GM23338 (cell line): Measurements from ENCODE around the gene RYR1. TPM values are rescaled to one million over a fixed set of nuclear protein-coding genes. Genes with fewer than 3 reads are reported as not detected.

Experiments
- ATAC-seq: fragments of 200-7000 bp; cut with Tn5 transposase; 3 replicates; pipeline ENCODE4 v1.9.1; 2020
- DNase-seq: peaks from one replicate; pipeline ENCODE4 v3.0.0-alpha.2; 2015; ENCODE audit warnings: low spot score
- H2AFZ ChIP-seq: fragments of 200-600 bp; sonication (generic); 2 replicates; pipeline ENCODE4 v1.8.0; 2016; ENCODE audit warnings: antibody characterized with exemption, mild to moderate bottlenecking, moderate library complexity
- H3F3A ChIP-seq: fragments of 200-600 bp; sonication (generic); replicated peaks from 2 replicates; pipeline ENCODE4 v1.8.0; 2017; ENCODE audit warnings: antibody characterized with exemption, mixed run types, low read depth
- H3K27ac ChIP-seq: fragments of 200-600 bp; sonication (generic); 2 replicates; pipeline ENCODE4 v1.6.1; 2016; ENCODE audit warnings: low read depth
- H3K27me3 ChIP-seq: fragments of 200-600 bp; sonication (generic); 2 replicates; pipeline ENCODE4 v1.8.0; 2016; ENCODE audit warnings: mild to moderate bottlenecking, mixed run types, moderate library complexity; ENCODE audit not compliant: insufficient read depth
- H3K36me3 ChIP-seq: fragments of 200-600 bp; sonication (generic); 2 replicates; pipeline ENCODE4 v1.8.0; 2016; ENCODE audit warnings: mild to moderate bottlenecking; ENCODE audit not compliant: insufficient read depth
- H3K4me1 ChIP-seq: fragments of 200-600 bp; sonication (generic); 2 replicates; pipeline ENCODE4 v1.8.0; 2016; ENCODE audit warnings: mild to moderate bottlenecking, moderate library complexity; ENCODE audit not compliant: insufficient read depth
- H3K4me2 ChIP-seq: fragments of 200-600 bp; sonication (generic); 2 replicates; pipeline ENCODE4 v1.7.1; 2017; ENCODE audit warnings: mixed run types
- H3K4me3 ChIP-seq: fragments of 200-600 bp; sonication (generic); 2 replicates; pipeline ENCODE4 v1.6.1; 2016; ENCODE audit warnings: mixed run types
- H3K79me2 ChIP-seq: fragments of 200-600 bp; sonication (generic); replicated peaks from 2 replicates; pipeline ENCODE4 v1.8.0; 2017; ENCODE audit warnings: mild to moderate bottlenecking; ENCODE audit not compliant: insufficient read depth
- H3K9me2 ChIP-seq: fragments of 200-600 bp; sonication (generic); 2 replicates; pipeline ENCODE4 v1.8.0; 2017; ENCODE audit not compliant: insufficient read depth
- H4K20me1 ChIP-seq: fragments of 200-600 bp; sonication (generic); replicated peaks from 2 replicates; pipeline ENCODE4 v1.8.0; 2017; ENCODE audit warnings: mild to moderate bottlenecking; ENCODE audit not compliant: insufficient read depth
- H3K27ac Mint-ChIP-seq: 2 replicates; pipeline ENCODE4 v1.8.0; 2020; ENCODE audit warnings: inconsistent platforms, mild to moderate bottlenecking, moderate library complexity, mixed read lengths
- H3K27me3 Mint-ChIP-seq: 3 replicates; pipeline ENCODE4 v1.8.0; 2022; ENCODE audit warnings: low read depth, mild to moderate bottlenecking, moderate library complexity, mixed read lengths, inconsistent platforms; ENCODE audit not compliant: insufficient read depth, poor library complexity
- H3K36me3 Mint-ChIP-seq: 3 replicates; pipeline ENCODE4 v1.8.0; 2021; ENCODE audit warnings: low read depth, mild to moderate bottlenecking, inconsistent platforms, moderate library complexity, mixed read lengths
- H3K4me1 Mint-ChIP-seq: 3 replicates; pipeline ENCODE4 v1.8.0; 2020; ENCODE audit warnings: mild to moderate bottlenecking, inconsistent platforms, mixed read lengths
- H3K4me3 Mint-ChIP-seq: 3 replicates; pipeline ENCODE4 v1.8.0; 2021; ENCODE audit warnings: moderate library complexity, mild to moderate bottlenecking, inconsistent platforms, mixed read lengths
- H3K9me3 Mint-ChIP-seq: 3 replicates; pipeline ENCODE4 v1.8.0; 2020; ENCODE audit warnings: moderate library complexity, mild to moderate bottlenecking, inconsistent platforms, mixed read lengths
- CREB1 ChIP-seq: fragments of 250-450 bp; sonication (Bioruptor Pico); IDR thresholded peaks from 2 replicates; pipeline ENCODE4 v1.5.0; 2020; ENCODE audit warnings: low read depth, mild to moderate bottlenecking, moderate library complexity
- ETS1 ChIP-seq: IDR thresholded peaks from 2 replicates; pipeline ENCODE4 v1.6.1; 2016; ENCODE audit warnings: antibody characterized with exemption
- EZH2 ChIP-seq: fragments of 200-600 bp; sonication (generic); IDR thresholded peaks from one replicate; pipeline ENCODE4 v1.8.0; 2017; ENCODE audit warnings: antibody characterized with exemption, mild to moderate bottlenecking, low read depth; ENCODE audit not compliant: unreplicated experiment
- EZH2phosphoT487 ChIP-seq: fragments of 200-600 bp; sonication (generic); IDR thresholded peaks from one replicate; pipeline ENCODE4 v1.8.1; 2018; ENCODE audit warnings: antibody characterized with exemption; ENCODE audit not compliant: unreplicated experiment
- JUNB ChIP-seq: IDR thresholded peaks from one replicate; pipeline ENCODE4 v1.6.1; 2016; ENCODE audit warnings: antibody characterized with exemption; ENCODE audit not compliant: unreplicated experiment
- NANOG ChIP-seq: IDR thresholded peaks from 2 replicates; pipeline ENCODE4 v1.6.1; 2016; ENCODE audit warnings: antibody characterized with exemption, borderline replicate concordance
- POLR2AphosphoS5 ChIP-seq: IDR thresholded peaks from 2 replicates; pipeline ENCODE4 v1.6.1; 2016; ENCODE audit warnings: antibody characterized with exemption, low read depth
- STAT1 ChIP-seq: IDR thresholded peaks from one replicate; pipeline ENCODE4 v1.6.1; 2016; ENCODE audit warnings: antibody characterized with exemption; ENCODE audit not compliant: unreplicated experiment
- ZNF331 ChIP-seq: fragments of 250-450 bp; sonication (Bioruptor Pico); IDR thresholded peaks from 2 replicates; pipeline ENCODE4 v1.5.0; 2020; ENCODE audit warnings: low read depth, mild to moderate bottlenecking, moderate library complexity
- polyA plus RNA-seq: library from polyadenylated mRNA; unstranded; fragments of >200 nt; fragmentation: Nextera tagmentation; extraction: Ambion mirVana; gene quantifications from 2 replicates; pipeline ENCODE4 v1.2.1, GENCODE V29; 2016
- total RNA-seq: library from RNA; depleted of rRNA; stranded (reverse); fragments of >200 nt; shearing (Covaris generic); gene quantifications from 2 replicates; pipeline ENCODE4 v1.2.3, GENCODE V29; 2014
- TF ChIP-seq, protein P1 (sequence below): IDR thresholded peaks from one replicate; pipeline ENCODE4 v1.6.1; 2018; ENCODE audit warnings: antibody characterized with exemption; ENCODE audit not compliant: unreplicated experiment

RYR1 gene
- total and polyA plus RNA-seq, 2 experiments from 2014 or later: 4.0 to 26.7 TPM

- TF ChIP-seq POLR2AphosphoS5 (no peak), EZH2phosphoT487 (no peak), STAT1 (no peak), ETS1 (no peak)
Measured at GRCh38 chr19:38559428-38560401, 126.2 kb downstream of the RYR1 start (continued).

DNA sequence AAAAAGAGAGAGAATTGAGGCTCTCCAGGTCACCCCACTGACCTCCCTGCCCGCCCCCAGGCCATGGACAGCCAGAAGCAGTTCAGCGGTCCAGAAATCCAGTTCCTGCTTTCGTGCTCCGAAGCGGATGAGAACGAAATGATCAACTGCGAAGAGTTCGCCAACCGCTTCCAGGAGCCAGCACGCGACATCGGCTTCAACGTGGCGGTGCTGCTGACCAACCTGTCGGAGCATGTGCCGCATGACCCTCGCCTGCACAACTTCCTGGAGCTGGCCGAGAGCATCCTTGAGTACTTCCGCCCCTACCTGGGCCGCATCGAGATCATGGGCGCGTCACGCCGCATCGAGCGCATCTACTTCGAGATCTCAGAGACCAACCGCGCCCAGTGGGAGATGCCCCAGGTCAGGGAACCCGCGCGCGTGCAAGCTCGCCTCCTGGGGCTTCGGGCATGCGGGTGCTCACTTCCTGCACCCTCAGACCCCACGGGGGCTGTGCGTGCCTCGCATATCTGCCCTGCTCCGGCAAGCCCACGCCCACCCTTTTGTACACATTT, 127.6 kb downstream of the RYR1 start:
- Mint-ChIP-seq H3K27ac (no peak overlapping the region), H3K4me1 (no peaks in the 10 kb centered on the region), H3K36me3 (peaks cover 42% of the 10 kb centered on the region), H3K9me3 (no peaks in the 10 kb centered on the region; the same call in 2 of the 3 replicates), H3K4me3 (no peak overlapping the region), H3K27me3 (peaks cover 16% of the 10 kb centered on the region)
- ATAC-seq (no peak), DNase-seq (no peak)
- no peaks in the 10 kb centered on the region; the same call in 1 of the 2 replicates for H4K20me1 ChIP-seq
- H3K4me2 ChIP-seq: no peak overlapping the region
- no peaks in the 10 kb centered on the region for H3K79me2 ChIP-seq
- H2AFZ ChIP-seq: no peak overlapping the region
- no peak overlapping the region for H3K4me3 ChIP-seq
- no peaks in the 10 kb centered on the region for H3K4me1 ChIP-seq
- H3K9me2 ChIP-seq: no peaks in the 10 kb centered on the region
- H3F3A ChIP-seq: peaks cover 2% of the 10 kb centered on the region; the same call in 1 of the 2 replicates
- no peaks in the 10 kb centered on the region; the same call in 1 of the 2 replicates for H3K36me3 ChIP-seq
- no peak overlapping the region for H3K27ac ChIP-seq
- H3K27me3 ChIP-seq: peaks cover 15% of the 10 kb centered on the region; the same call in 1 of the 2 replicates
- TF ChIP-seq POLR2AphosphoS5: no peak
- no peak for TF ChIP-seq ETS1
- no peak for TF ChIP-seq ZNF331
- TF ChIP-seq STAT1: no peak
- no peak for TF ChIP-seq EZH2
- TF ChIP-seq CREB1: no peak
- TF ChIP-seq EZH2phosphoT487: no peak
- no peak for TF ChIP-seq NANOG
- TF ChIP-seq, protein P1, sequence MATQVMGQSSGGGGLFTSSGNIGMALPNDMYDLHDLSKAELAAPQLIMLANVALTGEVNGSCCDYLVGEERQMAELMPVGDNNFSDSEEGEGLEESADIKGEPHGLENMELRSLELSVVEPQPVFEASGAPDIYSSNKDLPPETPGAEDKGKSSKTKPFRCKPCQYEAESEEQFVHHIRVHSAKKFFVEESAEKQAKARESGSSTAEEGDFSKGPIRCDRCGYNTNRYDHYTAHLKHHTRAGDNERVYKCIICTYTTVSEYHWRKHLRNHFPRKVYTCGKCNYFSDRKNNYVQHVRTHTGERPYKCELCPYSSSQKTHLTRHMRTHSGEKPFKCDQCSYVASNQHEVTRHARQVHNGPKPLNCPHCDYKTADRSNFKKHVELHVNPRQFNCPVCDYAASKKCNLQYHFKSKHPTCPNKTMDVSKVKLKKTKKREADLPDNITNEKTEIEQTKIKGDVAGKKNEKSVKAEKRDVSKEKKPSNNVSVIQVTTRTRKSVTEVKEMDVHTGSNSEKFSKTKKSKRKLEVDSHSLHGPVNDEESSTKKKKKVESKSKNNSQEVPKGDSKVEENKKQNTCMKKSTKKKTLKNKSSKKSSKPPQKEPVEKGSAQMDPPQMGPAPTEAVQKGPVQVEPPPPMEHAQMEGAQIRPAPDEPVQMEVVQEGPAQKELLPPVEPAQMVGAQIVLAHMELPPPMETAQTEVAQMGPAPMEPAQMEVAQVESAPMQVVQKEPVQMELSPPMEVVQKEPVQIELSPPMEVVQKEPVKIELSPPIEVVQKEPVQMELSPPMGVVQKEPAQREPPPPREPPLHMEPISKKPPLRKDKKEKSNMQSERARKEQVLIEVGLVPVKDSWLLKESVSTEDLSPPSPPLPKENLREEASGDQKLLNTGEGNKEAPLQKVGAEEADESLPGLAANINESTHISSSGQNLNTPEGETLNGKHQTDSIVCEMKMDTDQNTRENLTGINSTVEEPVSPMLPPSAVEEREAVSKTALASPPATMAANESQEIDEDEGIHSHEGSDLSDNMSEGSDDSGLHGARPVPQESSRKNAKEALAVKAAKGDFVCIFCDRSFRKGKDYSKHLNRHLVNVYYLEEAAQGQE: no peak
- no peak for TF ChIP-seq JUNB
